Central memory CD8-positive, alpha-beta T cell (primary cell): ENCODE data around the gene TGFBRAP1.

ENCODE experiments used
- ATAC-seq: fragments of 150-1000 bp; cut with Tn5 transposase; replicated peaks from 2 replicates; pipeline ENCODE4 v1.10.0; 2022; ENCODE audit warnings: mild to moderate bottlenecking, moderate FRiP score, moderate number of reproducible peaks; ENCODE audit not compliant: poor library complexity, severe bottlenecking; ENCODE audit errors: extremely low read depth
- DNase-seq, 2 donors: peaks; one replicate each; pipeline ENCODE4 v3.0.0; 2021; ENCODE audit warnings: low spot score in 2 of 2
- H3K27ac Mint-ChIP-seq: one replicate; pipeline ENCODE4 v1.8.0; 2022; ENCODE audit warnings: low read depth, mild to moderate bottlenecking, moderate library complexity, mixed read lengths
- H3K27me3 Mint-ChIP-seq: one replicate; pipeline ENCODE4 v1.8.0; 2022; ENCODE audit warnings: mixed read lengths
- H3K36me3 Mint-ChIP-seq: one replicate; pipeline ENCODE4 v1.8.0; 2022; ENCODE audit warnings: mild to moderate bottlenecking, moderate library complexity, mixed read lengths; ENCODE audit not compliant: insufficient read depth
- H3K4me1 Mint-ChIP-seq: one replicate; pipeline ENCODE4 v1.8.0; 2022; ENCODE audit warnings: mixed read lengths
- H3K4me3 Mint-ChIP-seq: one replicate; pipeline ENCODE4 v1.8.0; 2022; ENCODE audit warnings: mild to moderate bottlenecking, moderate library complexity, mixed read lengths
- H3K9me3 Mint-ChIP-seq: one replicate; pipeline ENCODE4 v1.8.0; 2022; ENCODE audit warnings: mixed read lengths

Gene TGFBRAP1

GRCh38 chr2:105235388-105236059 is 94.0 kb downstream of the TGFBRAP1 start:
- H3K4me3 Mint-ChIP-seq, result no peak overlapping the region
- ATAC-seq (no peak), DNase-seq (peak; percentile 20 to 39)
- no peaks in the 10 kb centered on the region for H3K9me3 Mint-ChIP-seq
- peaks cover 4% of the 10 kb centered on the region for H3K4me1 Mint-ChIP-seq
- peaks cover 10% of the 10 kb centered on the region for H3K27me3 Mint-ChIP-seq
- no peaks in the 10 kb centered on the region for H3K36me3 Mint-ChIP-seq
- H3K27ac Mint-ChIP-seq, result no peak overlapping the region

GRCh38 chr2:105231232-105231619 is 98.3 kb downstream of the TGFBRAP1 start:
- peaks cover 10% of the 10 kb centered on the region for H3K27me3 Mint-ChIP-seq
- DNase-seq (no peak), ATAC-seq (no peak)
- no peaks in the 10 kb centered on the region for H3K9me3 Mint-ChIP-seq
- no peaks in the 10 kb centered on the region for H3K4me1 Mint-ChIP-seq
- H3K36me3 Mint-ChIP-seq, result no peaks in the 10 kb centered on the region
- H3K4me3 Mint-ChIP-seq, result no peak overlapping the region
- H3K27ac Mint-ChIP-seq, result no peak overlapping the region

DNA sequence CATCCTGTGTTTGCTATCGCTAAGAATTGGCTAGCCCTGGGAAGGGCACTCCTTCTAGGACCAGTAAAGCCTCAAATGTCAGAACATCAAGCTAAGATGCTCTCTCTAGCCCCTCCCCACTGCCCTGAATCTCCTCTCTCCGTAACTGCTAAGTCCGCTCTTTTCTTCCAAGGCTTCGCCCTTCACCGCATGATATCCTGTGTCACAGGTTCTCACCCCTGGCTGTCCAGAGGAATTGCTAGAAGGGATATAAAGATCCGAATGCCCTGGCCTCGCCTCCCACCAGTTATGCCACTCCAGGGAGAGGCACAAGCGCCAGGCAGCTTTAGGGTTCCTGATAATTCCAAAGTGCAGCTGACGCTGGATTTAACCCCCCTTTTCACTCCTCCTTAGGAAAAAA is 105.1 kb downstream of the TGFBRAP1 start:
- Mint-ChIP-seq H3K9me3 (no peaks in the 10 kb centered on the region), H3K4me3 (no peak overlapping the region), H3K36me3 (no peaks in the 10 kb centered on the region), H3K27ac (no peak overlapping the region), H3K4me1 (no peaks in the 10 kb centered on the region), H3K27me3 (peaks cover 32% of the 10 kb centered on the region)
- no peak for DNase-seq
- no peak for ATAC-seq

GRCh38 chr2:105220604-105221003 is 108.9 kb downstream of the TGFBRAP1 start:
- Mint-ChIP-seq H3K4me1 (no peaks in the 10 kb centered on the region), H3K9me3 (no peaks in the 10 kb centered on the region), H3K27ac (no peak overlapping the region), H3K36me3 (no peaks in the 10 kb centered on the region), H3K4me3 (no peak overlapping the region), H3K27me3 (peaks cover 46% of the 10 kb centered on the region)
- ATAC-seq (no peak), DNase-seq (no peak)

DNA sequence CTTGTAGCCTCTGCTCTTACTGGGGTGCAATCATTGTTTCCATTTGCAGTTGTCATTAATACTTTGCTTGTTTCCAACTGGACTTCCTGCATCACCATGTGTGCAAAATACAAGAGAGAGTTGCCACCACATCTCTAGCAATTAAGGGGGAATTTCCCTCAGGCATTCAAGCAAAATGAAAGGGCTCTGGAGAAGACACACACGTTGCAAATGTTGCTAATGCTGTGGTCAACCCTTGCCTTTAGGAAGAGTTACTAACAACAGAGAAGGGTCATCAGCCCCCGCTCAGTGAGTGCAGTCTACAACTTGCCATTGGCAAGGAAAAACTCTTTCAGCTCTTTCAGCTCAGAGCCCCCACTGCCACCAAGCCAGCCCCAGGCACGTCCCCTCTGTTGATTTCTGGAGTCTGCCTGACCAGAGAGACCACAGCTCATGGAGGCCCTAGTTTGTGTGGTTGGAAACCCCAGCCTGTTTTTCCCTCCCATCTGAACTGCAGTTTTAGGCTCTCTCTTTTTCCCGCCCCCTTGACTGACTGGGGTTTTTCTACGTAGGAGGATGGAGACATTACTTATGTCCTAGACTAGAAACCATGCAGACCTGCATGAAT is 113.8 kb downstream of the TGFBRAP1 start:
- H3K4me3 Mint-ChIP-seq, result no peak overlapping the region
- H3K27me3 Mint-ChIP-seq, result peaks cover 22% of the 10 kb centered on the region
- H3K9me3 Mint-ChIP-seq, result no peaks in the 10 kb centered on the region
- ATAC-seq (no peak), DNase-seq (no peak)
- no peaks in the 10 kb centered on the region for H3K36me3 Mint-ChIP-seq
- no peak overlapping the region for H3K27ac Mint-ChIP-seq
- peaks cover 6% of the 10 kb centered on the region for H3K4me1 Mint-ChIP-seq
